ENCODE data around the gene MIPOL1.
A peak's percentile ranks its signal among the peaks of the same experiment; 100 is the strongest.
"Not testable (repeated sequence)": the region's sequence is repeated elsewhere in the genome, so short reads cannot be mapped to it uniquely, and the experiment has no call there.

MIPOL1 gene

DNA sequence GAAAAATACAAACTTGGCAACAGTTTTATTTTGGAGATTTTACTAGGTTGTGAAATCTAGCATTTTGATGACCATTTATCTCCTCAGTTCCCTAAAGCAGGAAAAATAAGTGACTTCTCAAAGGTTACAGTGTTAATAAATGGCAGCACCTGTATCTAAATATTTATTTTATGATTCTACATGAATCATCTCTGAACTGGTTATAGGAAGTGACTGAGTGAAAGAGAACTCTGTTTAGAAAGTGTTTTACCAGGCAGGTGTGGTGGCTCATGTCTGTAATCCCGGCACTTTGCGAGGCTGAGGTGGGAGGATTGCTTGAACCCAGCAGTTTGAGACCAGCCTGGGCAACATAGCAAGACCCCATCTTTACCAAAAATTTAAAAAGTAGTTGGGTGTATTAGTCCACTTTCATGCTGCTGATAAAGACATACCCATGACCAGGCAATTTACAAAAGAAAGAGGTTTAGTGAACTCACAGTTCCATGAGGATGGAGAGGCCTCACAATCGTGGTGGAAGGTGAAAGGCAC is 26.3 kb downstream of the MIPOL1 start:
- TF ChIP-seq, protein P1, sequence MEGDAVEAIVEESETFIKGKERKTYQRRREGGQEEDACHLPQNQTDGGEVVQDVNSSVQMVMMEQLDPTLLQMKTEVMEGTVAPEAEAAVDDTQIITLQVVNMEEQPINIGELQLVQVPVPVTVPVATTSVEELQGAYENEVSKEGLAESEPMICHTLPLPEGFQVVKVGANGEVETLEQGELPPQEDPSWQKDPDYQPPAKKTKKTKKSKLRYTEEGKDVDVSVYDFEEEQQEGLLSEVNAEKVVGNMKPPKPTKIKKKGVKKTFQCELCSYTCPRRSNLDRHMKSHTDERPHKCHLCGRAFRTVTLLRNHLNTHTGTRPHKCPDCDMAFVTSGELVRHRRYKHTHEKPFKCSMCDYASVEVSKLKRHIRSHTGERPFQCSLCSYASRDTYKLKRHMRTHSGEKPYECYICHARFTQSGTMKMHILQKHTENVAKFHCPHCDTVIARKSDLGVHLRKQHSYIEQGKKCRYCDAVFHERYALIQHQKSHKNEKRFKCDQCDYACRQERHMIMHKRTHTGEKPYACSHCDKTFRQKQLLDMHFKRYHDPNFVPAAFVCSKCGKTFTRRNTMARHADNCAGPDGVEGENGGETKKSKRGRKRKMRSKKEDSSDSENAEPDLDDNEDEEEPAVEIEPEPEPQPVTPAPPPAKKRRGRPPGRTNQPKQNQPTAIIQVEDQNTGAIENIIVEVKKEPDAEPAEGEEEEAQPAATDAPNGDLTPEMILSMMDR (IDR thresholded peaks at IDR 0.05; ENCODE audit: insufficient read depth, low read depth, low read length, missing control alignments): no peak
- DNase-seq (ENCODE audit: low read depth): no peak
- H3K4me3 ChIP-seq (ENCODE audit: low read depth, low read length): no peak overlapping the region

DNA sequence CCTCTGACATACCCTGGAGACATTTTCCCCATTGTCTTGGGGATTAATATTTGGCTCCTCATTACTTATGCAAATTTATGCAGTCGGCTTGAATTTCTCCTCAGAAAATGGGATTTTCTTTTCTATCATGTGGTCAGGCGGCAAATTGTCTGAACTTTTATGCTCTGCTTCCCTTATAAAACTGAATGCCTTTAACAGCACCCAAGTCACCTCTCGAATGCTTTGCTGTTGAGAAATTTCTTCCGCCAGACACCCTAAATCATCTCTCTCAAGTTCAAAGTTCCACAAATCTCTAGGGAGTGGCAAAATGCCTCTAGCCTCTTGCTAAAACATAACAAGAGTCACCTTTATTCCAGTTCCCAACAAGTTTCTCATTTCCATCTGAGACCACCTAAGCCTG is 27.9 kb downstream of the MIPOL1 start:
- not testable (repeated sequence) for DNase-seq (ENCODE audit: low read depth); H3K4me3 ChIP-seq (ENCODE audit: low read depth, low read length)

DNA sequence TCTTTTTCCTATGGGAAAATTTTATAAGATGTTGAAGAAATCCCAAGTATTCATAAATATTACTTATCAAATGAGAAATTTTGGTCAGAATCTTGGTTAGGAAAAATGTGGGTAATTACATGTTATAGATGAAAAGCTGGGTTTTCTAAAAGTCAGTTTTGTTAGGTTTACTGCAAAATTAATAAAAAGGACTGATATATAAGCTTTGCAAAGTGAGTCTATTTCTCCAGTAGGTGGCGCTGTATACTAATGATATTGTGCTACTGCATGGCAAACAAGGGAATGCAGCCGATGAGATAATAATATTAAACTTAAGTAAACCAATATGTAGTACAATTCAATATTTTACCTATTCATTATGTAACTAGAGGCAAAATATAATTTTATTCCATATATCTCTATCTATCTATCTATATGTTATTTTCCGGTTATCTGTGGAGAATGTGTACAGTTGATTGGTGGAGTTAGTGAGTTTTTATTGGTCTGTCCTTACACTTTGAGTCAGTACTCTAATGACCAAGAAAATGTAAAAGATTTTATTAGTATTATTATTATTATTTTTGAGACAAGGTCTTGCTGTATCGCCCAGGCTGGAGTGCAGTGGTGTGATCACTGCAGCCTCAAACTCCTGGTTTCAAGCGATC is 32.9 kb downstream of the MIPOL1 start:
- TF ChIP-seq, protein P1 (IDR thresholded peaks at IDR 0.05; ENCODE audit: insufficient read depth, low read depth, low read length, missing control alignments): peak; percentile 57
- H3K4me3 ChIP-seq (ENCODE audit: low read depth, low read length): no peak overlapping the region
- DNase-seq (ENCODE audit: low read depth): peak; percentile 54

DNA sequence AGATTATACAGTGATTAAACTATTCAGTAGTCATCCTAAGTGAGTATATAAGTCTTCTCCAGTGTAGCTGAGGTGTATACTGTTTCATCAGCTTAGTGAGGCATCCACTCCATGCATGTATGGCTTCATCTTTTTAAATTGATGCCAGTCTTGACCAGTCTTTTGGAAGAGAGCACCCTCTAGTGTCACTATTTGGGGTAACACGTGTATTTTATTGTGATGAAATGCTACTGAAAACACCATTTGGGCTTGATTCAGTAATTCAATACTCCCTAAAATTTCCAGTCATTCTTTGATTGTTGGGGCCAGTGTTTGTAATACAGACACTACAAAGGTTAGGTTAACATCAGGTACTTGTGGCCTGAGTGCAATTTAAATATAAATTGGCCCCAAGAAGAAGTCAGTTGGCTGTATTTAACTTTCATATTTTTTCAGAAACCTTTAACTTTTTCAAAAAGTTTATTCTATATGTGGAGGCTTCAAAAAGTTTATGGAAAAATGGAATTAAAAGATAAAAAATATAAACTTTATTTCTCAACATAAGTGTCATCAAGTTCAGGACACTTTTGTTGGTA is 35.3 kb downstream of the MIPOL1 start:
- TF ChIP-seq, protein P1 (IDR thresholded peaks at IDR 0.05; ENCODE audit: insufficient read depth, low read depth, low read length, missing control alignments): peak; percentile 54
- DNase-seq (ENCODE audit: low read depth): peak; percentile 8
- H3K4me3 ChIP-seq (ENCODE audit: low read depth, low read length): no peak overlapping the region

DNA sequence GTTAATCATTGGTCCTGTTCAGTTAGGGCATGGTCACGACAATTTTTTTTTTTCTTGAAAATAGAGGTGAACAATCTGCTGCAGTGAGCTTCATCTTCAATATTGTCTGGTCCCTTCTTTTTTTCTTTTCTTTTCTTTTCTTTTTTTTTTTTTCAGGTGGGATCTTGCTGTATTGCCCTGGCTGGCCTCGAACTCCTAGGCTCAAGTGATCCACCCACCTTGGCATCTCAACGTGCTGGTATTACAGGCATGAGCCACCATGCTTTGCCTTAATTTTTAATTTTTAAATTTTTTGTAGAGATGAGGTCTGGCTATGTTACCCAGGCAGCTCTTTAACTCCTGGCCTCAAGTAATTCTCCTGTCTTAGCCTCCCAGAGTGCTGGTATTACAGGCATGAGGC is 36.5 kb downstream of the MIPOL1 start:
- TF ChIP-seq, protein P1 (IDR thresholded peaks at IDR 0.05; ENCODE audit: insufficient read depth, low read depth, low read length, missing control alignments): no peak
- no peak for DNase-seq (ENCODE audit: low read depth)
- no peak overlapping the region for H3K4me3 ChIP-seq (ENCODE audit: low read depth, low read length)

DNA sequence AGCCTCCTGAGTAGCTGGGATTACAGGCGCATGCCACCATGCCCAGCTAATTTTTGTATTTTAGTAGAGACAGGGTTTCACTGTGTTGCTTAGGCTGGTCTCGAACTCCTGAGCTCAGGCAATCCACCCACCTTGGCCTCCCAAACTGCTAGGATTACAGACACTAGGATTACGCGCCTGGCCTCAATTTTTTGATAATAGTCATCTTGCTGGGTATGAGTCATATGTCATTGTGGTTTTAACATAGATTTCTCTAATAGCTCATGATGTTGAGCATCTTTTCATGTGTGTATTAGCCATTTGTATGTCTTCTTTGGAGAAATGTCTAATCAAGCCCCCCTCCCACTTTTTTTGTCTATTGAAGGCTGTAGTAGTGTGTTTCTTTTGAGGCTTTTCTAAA is 38.3 kb downstream of the MIPOL1 start:
- DNase-seq (ENCODE audit: low read depth); H3K4me3 ChIP-seq (ENCODE audit: low read depth, low read length): not testable (repeated sequence)

DNA sequence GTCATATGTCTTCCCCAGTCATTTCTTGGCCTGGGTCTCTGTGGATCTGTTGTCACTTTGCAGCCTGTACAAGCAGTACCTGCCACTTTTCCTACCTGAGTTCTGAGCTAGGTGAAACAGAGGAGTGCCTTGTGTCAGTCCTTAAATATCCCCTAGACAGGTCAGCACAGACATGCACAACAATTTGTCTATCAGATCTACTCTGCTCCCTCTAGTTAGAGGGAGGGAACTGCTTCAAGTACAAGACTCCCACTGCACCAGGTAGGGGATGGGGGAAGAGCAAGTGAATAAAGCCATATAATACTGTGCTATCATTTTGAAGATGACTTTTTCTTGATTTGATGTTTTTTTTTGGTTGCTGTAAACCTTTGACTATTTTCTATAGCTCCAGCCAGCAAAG is 39.4 kb downstream of the MIPOL1 start:
- no peak overlapping the region for H3K4me3 ChIP-seq (ENCODE audit: low read depth, low read length)
- no peak for DNase-seq (ENCODE audit: low read depth)
- TF ChIP-seq, protein P1 (IDR thresholded peaks at IDR 0.05; ENCODE audit: insufficient read depth, low read depth, low read length, missing control alignments): no peak

DNA sequence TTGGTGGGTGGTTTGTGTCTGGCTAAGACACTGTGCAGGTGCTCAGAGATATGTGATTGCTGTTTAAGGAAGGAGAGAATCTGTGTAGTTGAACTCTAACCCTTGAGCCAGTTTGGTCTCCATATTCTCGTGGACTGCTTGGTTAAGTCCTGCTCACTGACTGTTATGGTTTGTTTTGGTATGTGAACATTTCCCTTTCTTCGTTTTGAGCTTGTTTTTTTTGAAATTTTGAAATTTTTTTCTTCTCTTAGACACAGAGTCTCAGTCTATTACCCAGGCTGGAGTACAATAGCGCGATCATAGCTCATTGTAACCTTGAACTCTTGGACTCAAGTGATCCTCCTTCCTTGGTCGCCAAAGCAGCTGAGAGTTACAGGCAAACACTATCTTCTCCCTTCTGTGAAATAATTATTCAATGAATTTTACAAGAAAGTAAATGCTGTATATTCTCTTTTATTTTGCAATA is 40.0 kb downstream of the MIPOL1 start:
- no peak for DNase-seq (ENCODE audit: low read depth)
- TF ChIP-seq, protein P1 (IDR thresholded peaks at IDR 0.05; ENCODE audit: insufficient read depth, low read depth, low read length, missing control alignments): no peak
- no peak overlapping the region for H3K4me3 ChIP-seq (ENCODE audit: low read depth, low read length)
